Stimulated activated CD4-positive, alpha-beta T cell treated with anti-CD3 and anti-CD28 coated beads, Interleukin-2, amount 100 ng/mL, for 24 hours (primary cell): ENCODE results near the gene EPAS1.

Source experiments
- DNase-seq, 2 donors: peaks; one replicate each; pipeline ENCODE4 v3.0.0-alpha.2; 2020

EPAS1 gene

DNA sequence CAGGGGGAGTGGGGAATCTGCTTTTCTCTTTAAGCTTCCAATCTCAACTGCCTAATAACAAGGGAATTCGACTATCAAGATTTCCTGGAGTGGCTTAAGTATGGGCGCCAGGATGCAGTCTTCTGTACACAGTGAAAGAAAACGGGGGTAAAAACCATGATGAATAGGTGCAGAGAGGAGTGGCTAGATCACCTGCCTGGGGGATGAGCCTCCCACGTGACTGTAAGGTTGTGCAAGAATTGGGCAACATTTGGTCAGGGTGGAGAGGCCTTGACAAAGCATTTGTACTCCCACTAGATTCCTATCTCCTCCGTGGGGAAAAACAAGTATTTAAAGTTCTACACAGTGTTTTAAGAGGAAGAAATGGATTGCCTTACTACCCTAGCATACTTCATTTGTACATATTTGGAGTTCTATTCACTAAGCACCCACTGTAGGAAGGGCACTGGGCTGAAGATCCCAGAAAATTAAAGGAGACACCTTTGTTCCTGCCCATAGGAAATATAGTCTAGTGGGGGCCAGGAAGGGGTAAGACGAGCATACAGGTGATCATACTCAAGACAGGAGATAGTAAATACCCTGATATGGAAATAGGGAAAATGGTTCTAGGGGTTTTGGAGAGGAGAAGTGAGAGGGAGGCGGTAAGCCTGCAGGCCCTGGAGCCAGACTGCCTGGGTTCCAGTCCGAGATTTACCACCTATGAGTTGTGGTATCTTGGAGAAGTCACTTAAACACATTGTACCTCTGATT lies 29.2 kb downstream of the EPAS1 start:
- no peak for DNase-seq

DNA sequence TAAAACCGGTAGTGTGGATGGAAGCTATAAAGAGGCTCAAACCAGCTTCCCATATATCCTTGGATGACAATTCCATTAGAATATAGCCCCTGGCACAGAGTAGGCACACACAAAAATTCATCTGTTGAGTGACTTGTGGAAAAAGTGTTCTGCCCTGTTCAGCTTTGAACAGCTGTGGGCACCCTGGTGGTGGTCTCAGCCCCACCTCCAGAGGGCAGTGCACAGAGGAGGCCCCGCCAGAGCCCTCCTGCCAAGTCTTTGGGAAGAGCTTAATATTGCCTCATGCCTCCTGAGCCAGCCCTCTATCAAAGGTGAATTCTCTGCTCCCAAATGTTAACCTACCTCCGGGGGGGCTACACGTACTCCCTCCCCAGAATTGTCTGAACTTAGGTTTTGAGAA lies 30.4 kb downstream of the EPAS1 start:
- no peak for DNase-seq

DNA sequence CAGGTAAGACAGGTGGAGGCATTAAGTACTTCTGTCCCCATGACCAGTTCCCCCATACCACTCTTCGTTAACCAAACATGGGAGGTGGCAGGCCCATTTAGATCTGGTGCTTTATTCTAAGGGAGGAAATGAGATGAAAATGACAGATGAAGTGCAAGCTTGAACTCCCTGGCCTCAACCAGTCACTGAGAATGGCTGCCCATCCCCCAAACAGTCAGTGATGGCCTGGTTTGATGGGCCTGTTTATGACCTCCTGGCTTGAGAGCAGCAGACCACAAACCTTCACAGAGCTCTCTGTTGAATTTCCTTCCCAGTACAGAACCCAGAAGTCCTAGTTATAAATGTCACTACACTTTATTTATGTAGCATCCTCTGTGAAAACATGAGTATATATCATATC lies 31.1 kb downstream of the EPAS1 start:
- no peak for DNase-seq

DNA sequence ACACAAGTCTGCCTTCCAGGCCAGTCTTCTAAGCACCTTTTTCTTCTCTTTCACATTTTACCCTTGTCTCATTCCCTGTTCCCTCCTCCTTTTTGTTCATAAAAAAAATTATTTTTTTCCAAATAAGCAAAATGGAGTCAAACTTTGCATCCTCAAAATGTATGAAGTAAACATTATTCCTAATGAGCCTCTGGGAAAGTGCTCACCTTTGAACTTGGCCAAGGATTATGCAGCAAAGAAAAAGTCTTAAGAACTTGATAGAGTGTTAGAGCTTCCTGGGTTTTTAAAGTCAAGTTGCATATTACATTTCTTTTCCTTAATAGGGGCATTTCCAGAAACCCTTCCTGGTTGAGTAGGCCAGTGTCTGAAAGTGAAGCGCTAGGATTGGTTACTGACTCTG lies 31.6 kb downstream of the EPAS1 start:
- DNase-seq: no peak

DNA sequence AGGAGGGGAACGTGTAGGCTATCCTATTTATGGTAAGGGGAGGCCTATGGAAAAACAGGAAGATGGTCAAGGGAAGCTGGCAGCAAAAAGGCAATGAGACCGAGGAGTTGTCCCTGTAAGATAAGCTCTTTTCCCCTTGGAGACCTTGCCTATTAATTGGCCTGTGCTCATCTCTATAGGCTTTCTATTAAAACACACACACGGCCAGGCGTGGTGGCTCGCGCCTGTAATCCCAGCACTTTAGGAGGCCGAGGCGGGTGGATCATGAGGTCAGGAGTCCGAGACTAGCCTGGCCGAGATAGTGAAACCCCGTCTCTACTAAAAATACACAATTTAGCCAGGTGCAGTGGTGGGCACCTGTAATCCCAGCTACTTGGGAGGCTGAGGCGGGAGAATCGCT lies 32.1 kb downstream of the EPAS1 start:
- DNase-seq: no peak

DNA sequence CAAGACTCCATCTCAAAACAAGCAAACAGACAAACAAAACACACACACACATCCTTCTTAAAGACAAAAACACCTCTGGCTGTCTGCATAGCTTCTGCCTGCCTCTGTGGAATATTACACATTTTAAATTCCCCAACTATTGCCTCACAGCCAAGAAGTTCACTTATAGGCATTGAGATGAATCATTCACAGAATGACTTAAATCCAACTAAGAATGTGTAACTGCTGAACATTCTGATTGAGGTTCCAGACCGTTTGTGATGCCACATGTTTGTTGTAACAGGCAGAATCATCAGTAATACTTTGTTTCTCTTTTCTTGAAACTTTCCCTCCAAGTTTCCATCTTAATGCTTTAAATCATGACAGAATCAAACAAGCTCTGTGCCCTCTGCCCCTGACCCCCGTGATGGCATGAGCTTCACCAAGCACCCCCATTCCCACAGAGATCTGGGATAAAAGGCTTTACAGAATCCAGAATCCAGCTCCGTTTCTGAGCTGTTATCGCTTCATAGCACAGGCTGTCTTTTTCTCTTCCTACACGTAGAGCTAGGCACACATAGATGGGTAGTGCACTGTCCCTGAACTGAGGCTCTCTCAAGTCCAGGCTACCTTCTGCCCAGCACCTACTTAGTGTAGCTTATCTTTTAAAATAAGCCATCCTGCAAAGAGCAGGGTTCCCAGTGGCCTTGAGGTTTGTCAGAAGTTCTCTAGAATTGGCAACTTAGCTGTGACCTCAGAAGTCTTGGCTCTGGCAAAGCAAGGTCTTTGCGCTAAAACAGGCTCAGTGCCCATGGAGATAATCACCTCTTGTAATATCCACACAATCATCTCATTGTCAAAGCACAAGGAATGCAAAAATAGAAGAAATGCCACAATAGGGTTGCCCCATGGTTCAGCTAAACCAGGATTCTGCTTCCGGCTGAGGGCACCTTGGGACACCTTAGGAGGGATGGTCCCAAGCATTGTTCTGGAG lies 32.9 kb downstream of the EPAS1 start:
- no peak for DNase-seq

DNA sequence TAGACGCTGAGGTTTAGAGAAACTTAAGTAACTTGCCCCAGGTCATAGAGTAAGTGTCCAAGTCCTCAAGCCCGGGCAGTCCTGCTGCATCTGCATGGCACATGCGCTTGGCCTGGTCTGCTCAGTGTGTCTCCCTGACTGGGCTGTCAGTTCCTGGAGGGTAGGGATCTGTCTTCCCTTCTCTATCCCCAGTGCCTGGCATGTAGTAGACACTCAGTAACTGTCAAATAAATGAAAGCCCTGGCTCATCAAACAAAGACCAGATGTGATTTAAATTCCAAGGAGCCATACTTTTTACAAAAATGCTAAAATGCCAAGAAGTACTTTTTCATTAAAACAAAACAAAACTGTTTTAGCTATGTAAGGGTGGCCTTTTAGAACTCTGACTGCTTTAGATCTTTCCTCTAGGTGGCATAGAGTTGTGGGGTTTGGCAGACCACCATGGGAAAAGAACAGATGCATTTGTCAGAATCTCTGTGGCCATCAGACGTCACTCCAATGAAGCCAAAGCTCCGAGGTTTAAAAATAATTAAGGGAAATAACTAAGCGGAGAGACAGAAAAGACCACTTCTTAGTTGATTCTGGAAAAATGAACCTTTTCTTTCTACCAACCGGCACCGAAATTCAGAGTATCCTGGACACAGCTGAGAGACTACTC lies 34.0 kb downstream of the EPAS1 start:
- DNase-seq: no peak

DNA sequence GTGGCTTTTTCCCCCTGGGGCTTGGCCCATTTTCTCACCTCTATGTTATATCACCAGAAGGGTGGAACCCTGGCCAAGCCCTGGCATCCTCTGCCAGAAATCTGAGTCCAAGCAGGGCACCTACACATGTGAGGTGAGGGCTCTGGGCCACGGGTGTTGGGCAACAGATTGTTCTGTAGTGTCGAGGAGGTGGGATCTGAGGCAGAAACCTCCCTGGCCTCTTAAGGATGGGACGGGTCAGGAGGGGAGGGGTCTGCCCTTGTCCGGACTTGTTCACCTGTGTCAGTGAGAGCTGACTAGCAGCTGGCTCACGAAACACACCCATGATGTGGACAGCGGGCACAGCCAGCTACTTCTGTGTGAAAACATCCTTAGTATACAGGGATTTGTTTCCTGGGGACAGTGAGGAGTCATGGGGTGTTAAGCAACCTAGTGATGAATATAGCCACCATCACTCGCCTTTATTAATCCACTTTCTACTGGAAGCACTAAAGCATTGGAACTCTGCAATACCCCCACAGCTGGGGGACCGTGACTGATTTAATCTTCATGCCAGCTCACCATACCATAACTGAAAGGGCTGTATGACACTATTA lies 35.6 kb downstream of the EPAS1 start:
- DNase-seq: no peak

DNA sequence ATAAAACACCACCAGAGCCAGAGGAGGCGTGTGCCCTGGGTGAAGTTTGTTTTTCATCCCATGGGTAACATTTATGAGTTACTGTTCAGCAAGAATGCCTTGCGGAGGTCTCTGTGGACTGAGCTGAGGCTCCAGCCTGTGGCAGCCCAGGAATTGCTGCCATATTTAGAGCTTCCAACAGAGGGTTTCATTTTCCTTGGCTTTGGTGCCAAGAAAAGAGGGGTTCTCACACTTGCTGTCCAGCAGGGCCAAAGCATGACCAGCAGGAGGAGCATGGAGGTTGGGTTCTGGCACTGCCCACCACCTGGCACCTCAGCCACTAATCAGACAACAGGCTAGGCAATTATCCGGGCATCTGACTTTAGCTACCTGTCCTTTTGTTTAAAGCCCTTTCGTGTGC lies 36.7 kb downstream of the EPAS1 start:
- DNase-seq: no peak

DNA sequence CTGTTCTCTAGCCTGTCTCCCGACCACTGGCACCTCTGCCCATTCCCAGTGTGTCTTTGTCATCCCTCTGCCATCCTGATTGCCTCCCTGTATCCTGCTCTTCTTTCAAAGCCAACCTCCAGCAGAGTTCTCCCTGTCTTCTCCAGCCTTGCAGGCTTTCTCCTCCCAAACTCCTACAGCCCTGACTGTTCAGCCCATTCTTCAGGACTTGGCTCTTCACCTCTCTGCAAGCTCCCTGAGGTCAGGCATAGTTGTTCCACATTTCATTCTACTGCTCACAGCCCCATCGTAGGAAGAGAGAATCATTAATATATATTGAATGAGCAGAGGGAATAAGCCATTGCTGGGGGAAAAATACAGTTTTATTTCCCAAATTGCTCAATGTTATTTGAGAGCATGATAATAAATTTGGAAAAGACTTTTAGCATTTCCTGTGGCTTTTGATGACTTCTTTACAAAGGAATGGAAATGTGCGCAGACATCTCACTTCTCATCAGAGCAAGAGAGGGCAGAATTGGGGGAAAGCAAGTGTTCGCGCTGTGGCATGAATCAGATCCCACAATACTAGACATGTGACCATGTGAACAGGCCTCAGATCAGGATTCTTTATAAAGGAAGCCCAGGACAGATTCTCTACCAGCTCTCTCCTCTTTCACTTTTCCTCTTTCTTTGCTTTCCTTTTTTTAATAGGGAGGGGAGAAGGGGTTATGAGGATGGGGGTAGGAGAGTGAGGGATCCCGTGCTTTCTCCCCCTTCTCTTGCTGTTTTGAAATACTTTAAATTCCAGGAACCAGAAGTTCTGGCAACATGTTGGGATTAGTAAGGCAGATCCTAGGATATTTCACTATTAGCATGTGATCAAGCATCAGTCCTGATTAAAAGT lies 37.4 kb downstream of the EPAS1 start:
- DNase-seq: no peak

DNA sequence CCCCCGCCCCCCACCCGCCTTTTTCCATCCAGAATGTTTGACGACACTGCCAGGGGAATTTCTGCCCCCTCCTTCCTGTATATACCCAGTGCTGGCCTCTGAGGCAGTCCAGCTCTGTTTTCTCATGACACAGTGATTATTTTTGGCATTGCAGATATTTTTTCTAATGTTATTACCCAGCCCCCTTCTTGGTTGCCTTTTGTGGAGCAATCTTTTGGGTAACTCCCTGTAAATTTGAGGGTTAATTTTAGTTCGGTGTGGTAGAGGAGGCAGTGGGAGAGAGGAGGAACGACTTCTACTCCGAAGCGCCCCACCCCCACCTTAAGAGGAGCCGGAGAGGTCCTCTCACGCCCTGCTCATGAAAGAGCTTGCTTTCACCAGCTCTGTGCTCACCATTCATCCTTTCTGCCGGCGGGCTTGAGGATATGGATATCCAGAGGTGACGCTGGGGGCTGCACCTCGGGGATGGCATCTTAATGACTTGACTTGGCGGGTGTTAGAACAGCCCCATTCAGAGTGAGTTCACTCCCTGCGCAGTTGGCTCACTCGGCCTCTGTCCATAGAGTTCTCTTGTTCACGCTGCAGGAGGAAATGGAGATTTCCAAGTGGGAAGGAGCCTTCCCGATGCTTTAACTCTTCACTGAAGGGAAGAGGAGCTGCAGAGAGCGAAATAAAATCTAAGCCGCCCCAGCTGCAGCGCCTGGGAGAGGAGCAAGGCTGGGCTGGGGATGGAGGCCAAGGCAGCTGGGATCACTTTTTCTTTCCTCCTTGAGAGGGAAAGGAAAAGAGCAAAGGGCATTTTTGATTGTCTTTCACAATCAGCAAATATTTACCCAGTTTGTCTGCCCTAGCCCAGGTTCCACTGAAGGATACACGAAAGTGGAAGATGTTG lies 38.4 kb downstream of the EPAS1 start:
- no peak for DNase-seq

DNA sequence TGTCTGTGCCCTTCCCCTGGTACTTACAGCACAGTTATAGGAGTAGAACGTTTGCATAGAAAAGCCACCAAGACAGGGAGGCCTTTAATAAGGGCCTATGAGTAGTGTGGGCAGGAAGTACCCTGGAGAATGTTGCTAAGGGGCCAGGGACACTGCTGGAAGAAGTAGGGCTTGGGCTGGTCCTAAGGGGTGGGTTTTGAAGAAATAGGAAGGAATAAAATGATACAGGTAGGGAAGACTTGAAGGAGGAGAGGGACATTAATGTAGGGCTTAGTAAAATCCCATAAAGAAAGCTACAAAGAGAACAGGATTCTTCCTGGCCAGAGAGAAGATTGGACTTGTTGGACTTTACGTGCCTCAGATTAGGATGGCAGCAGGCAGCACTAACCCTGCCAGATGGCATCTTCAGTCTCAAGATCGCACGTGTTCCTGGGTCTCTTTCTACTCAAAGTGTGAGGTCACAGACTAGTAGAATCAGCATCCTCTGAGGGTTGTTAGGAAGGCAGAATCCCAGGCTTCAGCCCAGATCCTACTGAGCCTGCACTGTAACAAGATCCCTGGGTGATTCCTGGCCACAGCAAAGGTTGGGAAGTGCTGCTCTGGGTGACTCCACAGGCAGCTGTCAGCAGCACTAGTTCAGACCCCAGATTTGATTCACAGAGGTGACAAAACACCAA lies 39.2 kb downstream of the EPAS1 start:
- no peak for DNase-seq

DNA sequence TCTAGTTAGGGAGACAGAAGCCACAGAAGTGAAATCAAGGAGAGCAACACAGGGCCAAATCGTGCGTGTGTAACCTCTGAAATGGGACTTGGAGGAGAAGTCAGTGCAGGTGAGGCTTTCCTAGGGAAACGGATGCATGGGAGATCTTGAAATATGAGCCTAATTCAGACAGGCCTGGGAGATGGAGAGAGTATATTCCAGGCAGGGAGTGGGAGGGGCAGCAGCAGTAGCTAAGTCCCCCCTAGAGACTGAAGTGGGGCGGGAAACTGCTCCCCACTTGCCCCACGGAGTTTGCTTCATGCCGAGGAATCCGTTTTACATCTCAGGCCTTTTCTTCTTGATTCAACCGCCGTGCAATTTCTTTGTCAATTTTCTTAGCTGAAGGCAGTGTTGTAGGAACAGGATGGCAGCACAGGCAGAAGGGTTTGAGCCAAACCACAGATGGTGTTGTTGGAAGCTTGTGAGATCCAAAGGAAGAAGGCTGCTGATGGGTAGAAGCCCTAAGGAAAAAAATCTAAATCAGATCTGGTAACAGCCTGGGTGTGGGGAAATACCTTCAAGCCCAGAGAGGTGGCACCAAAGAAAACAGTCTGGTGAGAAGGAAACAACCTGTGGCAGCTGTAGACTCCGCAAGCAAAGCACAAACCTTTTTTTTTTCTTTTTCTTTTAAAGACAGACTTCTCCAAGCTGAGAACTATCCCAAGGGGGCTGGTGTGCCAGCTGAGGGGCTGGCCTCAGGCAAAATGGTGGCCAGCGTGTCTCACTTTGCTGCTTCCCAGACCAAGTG lies 40.2 kb downstream of the EPAS1 start:
- no peak for DNase-seq

DNA sequence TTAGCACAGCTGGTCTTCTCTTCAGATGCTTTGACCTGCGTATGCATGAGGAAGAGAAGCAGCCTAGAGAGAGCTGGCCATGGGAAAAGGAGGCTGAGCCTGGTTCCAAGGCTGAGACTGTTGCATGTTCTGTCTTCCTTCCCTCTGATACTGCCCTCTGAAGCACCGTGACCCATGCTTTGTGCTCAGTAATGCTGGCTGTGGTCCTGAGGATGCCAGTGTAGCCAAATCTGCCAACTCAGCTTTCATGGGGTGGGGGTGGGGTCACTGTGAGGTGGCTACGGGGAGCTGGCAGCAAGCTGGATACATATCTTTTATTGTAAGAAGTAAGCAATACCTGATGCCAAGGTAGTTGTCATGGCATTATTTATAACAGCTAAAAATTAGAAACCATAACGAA lies 41.5 kb downstream of the EPAS1 start:
- DNase-seq: no peak

DNA sequence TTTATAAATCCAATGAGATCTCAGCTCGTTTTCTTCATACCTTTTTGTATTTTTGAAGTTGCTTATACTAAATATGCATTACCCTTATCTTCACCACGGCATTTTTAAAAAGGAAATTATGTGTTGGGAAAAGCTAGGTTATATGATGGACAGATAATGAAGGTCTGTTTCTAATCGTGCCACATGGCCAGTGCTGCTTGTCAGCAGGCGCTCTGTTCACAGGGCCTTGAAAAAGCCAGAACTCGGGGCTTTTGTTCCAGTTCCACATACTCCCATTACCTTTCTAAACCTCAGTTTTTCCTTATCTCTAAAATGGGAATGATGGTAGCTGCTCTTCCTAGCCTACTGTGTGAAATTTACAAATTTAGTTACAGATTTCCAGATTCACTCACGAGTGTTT lies 42.0 kb downstream of the EPAS1 start:
- no peak for DNase-seq

DNA sequence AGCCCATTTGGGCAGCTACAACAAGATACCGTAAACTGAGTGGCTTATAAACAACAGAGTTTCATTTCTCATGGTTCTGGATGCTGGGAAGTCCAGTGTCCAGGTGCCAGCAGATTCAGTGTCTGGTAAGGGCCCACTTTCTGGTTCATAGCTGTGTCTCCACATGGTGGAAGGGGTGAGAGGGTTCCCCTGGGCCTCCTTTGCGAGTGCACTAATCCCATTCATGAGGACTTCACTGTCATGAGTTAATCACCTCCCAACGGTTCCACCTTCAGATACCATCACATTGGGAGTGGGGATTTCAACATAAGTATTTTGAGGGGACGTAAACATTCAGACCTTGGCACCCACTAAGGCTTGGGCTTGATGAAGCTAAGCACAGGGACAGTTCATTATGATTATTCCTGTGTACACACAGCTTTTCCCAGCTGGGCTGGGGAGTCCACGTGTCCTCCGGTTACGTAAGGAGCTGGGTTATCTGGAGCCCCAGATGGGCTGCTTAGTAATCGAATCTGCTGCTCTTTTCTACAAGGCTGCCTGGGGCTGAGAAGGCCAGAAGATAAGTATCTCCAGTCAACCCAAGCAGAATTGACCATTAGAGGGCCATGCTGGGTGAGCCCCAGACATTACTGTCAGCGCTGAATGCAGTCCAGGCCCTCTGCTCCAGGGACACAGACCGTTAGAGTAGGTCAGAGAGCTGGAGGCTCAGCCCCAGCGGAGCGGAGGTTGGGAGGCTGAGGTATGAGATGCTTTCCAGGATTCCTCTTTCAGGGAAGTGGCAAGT lies 42.7 kb downstream of the EPAS1 start:
- DNase-seq: no peak

DNA sequence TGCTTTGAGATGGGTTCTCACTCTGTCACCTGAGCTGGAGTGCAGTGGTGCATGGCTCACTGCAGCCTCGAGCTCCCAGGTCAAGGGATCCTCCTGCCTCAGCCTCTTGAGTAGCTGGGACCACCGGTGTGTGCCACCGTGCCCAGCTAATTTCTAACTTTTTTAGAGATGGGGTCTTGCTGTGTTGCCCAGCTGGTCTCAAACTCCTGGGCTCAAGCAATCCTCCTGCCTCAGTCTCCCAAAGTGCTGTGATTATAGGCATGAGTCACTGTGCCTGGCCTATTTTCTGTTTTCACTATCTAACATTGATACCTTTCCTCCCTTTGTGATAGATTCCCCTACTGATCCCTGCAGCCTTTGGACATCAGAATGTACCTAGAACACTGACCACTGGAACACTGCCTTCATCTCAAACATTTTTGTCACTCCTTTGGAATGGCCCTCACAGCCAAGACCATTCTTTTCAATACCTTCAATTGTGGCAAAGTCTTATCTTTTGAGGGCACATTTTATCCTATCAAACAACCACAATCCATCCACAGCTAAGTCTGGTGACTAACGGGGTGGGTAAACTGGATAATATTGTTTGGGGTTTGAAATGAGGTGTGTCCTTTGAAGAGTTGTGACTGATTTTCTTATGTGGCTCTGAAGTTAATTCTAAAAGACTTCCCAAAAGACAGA lies 43.7 kb downstream of the EPAS1 start:
- DNase-seq: no peak
